H54 (cell line): ENCODE data around the gene CCL2.
"Not testable (repeated sequence)": the region's sequence is repeated elsewhere in the genome, so short reads cannot be mapped to it uniquely, and the experiment has no call there.

Experiments used
- DNase-seq: peaks from one replicate; pipeline ENCODE4 v3.0.0; 2011; ENCODE audit warnings: low spot score, mixed read lengths; ENCODE audit not compliant: insufficient read length
- FAIRE-seq: peaks from 3 replicates; lab custom pipeline; 2011; peaks lifted over from hg19 to GRCh38; lab: Jason Lieb, UNC
- POLR2A ChIP-seq: IDR thresholded peaks from 2 replicates; pipeline ENCODE4 v1.6.1; 2011; ENCODE audit warnings: low read depth, mild to moderate bottlenecking, low read length

Gene CCL2

GRCh38 chr17:34254651-34255380, at the start of gene CCL2:
Gene CCL2, plus strand, starts transcription at chr17:34255285. Its CDS starts 65 bp downstream, at chr17:34255350.
- no peak for DNase-seq
- FAIRE-seq: no peak
- TF ChIP-seq POLR2A: no peak; the same call in 1 of the 2 replicates

DNA sequence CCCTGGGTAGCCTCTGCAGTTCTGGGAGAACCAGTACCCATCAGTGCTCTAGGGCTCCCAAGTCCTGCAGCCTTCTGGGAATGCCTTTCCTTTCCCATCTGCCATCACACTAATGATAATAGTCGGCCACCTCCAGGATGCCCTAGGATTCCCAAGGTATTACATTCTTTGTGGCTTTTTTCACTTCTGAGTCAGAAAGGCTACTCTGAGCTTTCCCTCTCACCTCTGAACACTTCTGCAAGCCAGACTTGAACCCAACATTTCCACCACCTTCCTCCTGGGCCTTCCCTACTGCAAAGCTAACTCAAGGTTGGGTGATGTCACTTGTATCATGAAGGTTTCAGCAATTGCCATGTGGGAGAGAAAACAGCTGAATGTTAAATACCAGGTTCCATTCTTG, 49.7 kb upstream of the CCL2 start:
- DNase-seq (no peak), FAIRE-seq (no peak)
- no peak for TF ChIP-seq POLR2A

DNA sequence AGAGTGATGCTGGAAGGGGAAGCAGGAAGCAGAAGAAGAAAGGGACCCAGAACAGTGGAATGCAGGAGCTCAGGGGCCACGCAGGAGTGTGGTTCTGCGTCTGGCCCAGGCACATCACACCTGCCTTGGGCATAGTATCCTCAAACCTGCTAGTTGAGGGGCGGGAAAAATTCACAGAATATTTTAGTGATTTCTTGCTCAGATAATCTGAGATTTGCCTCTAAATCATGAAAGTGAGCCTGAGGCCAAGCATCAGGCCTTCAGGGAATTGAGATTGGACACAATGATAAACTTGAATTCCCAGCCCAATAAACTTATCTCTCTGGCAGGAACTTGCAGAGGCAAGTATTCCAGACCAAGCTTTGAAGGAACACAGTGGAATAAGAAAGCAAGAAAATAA, 48.5 kb upstream of the CCL2 start:
- no peak for TF ChIP-seq POLR2A
- FAIRE-seq (no peak), DNase-seq (no peak)

GRCh38 chr17:34207572-34207971, 47.5 kb upstream of the CCL2 start:
- no peak for DNase-seq
- FAIRE-seq: no peak
- TF ChIP-seq POLR2A: no peak

GRCh38 chr17:34218748-34219147, 36.3 kb upstream of the CCL2 start:
- DNase-seq: no peak
- no peak for FAIRE-seq
- no peak for TF ChIP-seq POLR2A

DNA sequence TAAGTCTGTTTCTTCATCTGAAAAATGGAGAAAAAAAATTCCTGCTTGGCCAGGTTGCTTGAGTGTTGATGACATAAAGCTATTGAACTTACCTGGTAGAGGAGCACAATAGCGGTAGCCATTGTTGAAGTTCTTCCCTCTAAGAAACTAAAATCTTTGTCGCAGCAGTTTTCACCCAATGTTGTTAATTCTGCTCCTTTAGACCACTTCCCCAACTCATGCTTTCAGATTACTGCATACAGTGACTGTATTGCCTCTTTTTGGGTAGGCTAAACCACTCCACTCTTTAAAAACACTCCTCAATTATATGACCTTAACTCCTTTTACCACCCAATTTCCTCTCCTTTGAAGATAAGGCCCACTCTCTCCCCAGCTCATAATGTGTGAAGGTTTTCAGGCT, 35.7 kb upstream of the CCL2 start:
- FAIRE-seq: no peak
- no peak for DNase-seq
- TF ChIP-seq POLR2A: no peak

- DNase-seq (no peak), FAIRE-seq (no peak)
- no peak for TF ChIP-seq POLR2A
Measured at GRCh38 chr17:34220045-34220751, 34.9 kb upstream of the CCL2 start.

DNA sequence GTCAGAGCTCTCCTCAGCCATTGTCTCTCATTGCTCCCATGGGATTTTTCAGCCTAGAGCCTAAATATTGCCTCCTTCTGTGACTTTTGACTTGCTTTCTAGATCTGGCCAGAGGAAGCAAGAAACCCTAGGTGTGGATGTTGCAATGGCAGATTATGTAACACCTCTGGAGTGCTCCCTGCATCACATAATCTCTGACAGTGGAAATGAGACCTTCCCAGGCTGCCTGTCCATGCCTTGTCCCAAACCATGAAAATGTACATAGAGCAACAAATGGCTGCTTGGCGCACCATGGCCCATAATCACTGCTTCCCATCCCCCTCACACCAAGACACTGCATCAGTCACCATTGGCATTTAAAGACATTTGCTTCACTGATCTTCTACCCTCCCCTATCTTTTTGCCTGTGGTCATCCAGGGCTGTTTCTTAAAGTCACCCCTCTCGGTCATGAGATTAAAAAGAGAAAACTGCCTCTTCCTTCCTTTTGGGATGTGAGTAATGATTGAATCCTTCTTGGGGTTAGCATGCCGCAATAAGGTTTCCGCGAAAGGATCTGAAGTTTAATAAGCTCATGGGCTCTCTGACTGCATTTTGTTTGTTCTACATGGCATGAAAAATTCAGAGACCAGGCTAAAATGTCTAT, 34.2 kb upstream of the CCL2 start:
- DNase-seq (no peak), FAIRE-seq (no peak)
- TF ChIP-seq POLR2A: no peak

- TF ChIP-seq POLR2A: no peak
- DNase-seq (no peak), FAIRE-seq (no peak)
Measured at GRCh38 chr17:34221411-34221810, 33.7 kb upstream of the CCL2 start.

- TF ChIP-seq POLR2A: no peak
- DNase-seq (no peak), FAIRE-seq (no peak)
Measured at GRCh38 chr17:34222722-34223497, 32.2 kb upstream of the CCL2 start.

DNA sequence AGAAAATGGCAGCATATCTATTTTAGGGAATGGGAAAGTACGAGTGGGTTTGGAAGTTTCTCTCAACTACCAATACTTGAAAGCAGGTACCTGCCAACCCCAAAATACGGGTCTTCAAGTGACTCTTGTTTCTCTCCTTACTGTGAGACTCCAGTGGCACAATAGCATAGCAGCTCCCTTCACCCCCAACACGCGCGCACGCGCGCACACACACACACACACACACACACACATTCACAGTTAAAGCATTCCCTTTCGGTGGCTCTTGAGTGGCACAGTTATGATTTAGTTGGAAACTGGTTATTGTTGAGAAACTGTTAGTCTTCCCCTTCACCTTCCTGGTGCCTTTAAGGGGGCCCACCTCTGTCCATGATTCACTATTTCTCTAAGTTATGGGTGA, 30.0 kb upstream of the CCL2 start:
- no peak for FAIRE-seq
- no peak for TF ChIP-seq POLR2A
- DNase-seq: no peak

DNA sequence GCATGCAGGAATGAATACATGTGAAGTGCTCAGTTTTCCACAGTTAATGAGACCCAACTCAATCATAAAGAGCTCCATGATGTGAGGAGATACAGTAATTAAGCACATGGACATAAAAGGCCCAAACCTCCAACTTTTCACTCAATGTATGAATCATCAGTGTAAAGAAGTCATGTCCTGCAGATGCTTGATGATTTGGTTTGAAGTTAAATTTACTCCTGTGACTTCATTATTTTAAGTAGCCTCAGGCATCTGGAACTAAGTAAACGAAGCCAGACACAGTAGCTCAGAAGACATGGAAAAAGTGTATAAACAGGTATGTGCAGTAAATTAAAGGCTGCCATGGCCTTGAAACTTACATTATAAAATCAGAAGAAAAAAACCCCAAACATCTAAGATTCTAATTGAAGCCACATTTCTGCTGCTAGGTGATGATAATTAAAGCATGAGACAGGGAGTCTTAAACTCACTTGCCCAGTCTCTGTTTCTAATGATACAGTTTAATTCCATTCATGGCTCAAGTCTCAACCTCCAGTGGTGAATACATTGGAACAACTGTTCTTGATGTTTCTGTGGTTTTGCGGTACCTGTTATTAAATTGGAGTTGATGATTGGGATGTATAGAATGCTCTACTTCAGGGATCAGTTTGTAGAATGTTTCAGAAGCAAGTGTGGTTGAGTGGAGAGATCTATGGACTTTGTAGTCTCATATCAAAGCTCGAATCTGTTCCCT, 28.9 kb upstream of the CCL2 start:
- no peak for TF ChIP-seq POLR2A
- FAIRE-seq (no peak), DNase-seq (no peak)

GRCh38 chr17:34226744-34227034, 28.4 kb upstream of the CCL2 start:
- no peak for TF ChIP-seq POLR2A
- FAIRE-seq: no peak
- no peak for DNase-seq

GRCh38 chr17:34227293-34227692, 27.8 kb upstream of the CCL2 start:
- FAIRE-seq, DNase-seq: not testable (repeated sequence)
